Spinal cord (tissue), 10 donors: Measurements from ENCODE around the gene IGSF1. TPM values are rescaled to one million over a fixed set of nuclear protein-coding genes. Genes with fewer than 3 reads are reported as not detected.
"Not testable (repeated sequence)": the region's sequence is repeated elsewhere in the genome, so short reads cannot be mapped to it uniquely, and the experiment has no call there.

Experiments used
- DNase-seq, 6 donors: peaks; one replicate each; pipeline versions ENCODE4 v3.0.0 to v3.0.0-alpha.2; 2013 to 2015; ENCODE audit warnings: low spot score in 6 of 6, low read depth in 4 of 6
- H3K27ac ChIP-seq: one replicate; pipeline ENCODE4 v1.5.1; 2013; ENCODE audit warnings: low read depth, low read length, control low read depth
- H3K27me3 ChIP-seq: one replicate; pipeline ENCODE4 v1.6.1; 2013; ENCODE audit warnings: low read length; ENCODE audit not compliant: control insufficient read depth, insufficient read depth
- H3K36me3 ChIP-seq: one replicate; pipeline ENCODE4 v1.6.1; 2013; ENCODE audit warnings: low read length; ENCODE audit not compliant: control insufficient read depth, insufficient read depth
- H3K4me1 ChIP-seq: one replicate; pipeline ENCODE4 v1.6.1; 2013; ENCODE audit warnings: low read length; ENCODE audit not compliant: control insufficient read depth, insufficient read depth
- H3K4me3 ChIP-seq: one replicate; pipeline ENCODE4 v1.5.1; 2013; ENCODE audit warnings: low read depth, low read length, control low read depth
- H3K9me3 ChIP-seq: one replicate; pipeline ENCODE4 v1.6.1; 2013; ENCODE audit warnings: low read length; ENCODE audit not compliant: control insufficient read depth, insufficient read depth
- WGBS: methylation state at CpG from one replicate; pipeline ENCODE4 v1.1.5; 2013; ENCODE audit warnings: missing lambda C conversion rate; ENCODE audit not compliant: insufficient coverage; 5-methylcytosine and 5-hydroxymethylcytosine counted together
- polyA plus RNA-seq, 2 donors: library from polyadenylated mRNA; unstranded; fragments of 120-200 nt; gene quantifications; one replicate each; pipeline ENCODE4 v1.2.1, GENCODE V29; 2013; ENCODE audit not compliant: insufficient read length in 2 of 2
- total RNA-seq, 2 donors: library from RNA; depleted of rRNA in 1 of 2; stranded (reverse); fragments of 120-200 nt in 1 of 2; fragments of >200 nt in 1 of 2; gene quantifications; one replicate each; pipeline versions ENCODE4 v1.2.3 to v1.2.4, GENCODE V29; 2013 to 2014
- donor health status: healthy.

IGSF1 gene
- total and polyA plus RNA-seq, 4 donors, result 9.3 to 17.3 (median 14.2) TPM

DNA sequence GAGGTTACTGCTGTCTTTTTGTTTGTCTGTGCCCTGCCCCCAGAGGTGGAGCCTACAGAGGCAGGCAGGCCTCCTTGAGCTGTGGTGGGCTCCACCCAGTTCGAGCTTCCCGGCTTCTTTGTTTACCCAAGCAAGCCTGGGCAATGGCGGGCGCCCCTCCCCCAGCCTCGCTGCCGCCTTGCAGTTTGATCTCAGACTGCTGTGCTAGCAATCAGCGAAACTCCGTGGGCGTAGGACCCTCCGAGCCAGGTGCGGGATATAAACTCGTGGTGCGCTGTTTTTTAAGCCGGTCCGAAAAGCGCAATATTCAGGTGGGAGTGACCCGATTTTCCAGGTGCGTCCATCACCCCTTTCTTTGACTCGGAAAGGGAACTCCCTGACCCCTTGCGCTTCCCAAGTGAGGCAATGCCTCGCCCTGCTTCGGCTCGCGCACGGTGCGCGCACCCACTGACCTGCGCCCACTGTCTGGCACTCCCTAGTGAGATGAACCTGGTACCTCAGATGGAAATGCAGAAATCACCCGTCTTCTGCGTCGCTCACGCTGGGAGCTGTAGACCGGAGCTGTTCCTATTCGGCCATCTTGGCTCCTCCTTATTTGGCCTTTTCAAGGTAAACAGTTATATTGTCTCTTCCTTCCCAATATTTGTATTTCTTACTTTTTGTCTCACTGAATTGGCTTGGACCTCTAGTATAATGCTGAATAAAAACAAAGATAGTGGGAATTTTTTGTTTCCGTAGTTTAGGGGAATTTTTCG, 37.9 kb downstream of the IGSF1 start:
- not testable (repeated sequence) for H3K27ac ChIP-seq, H3K4me1 ChIP-seq, H3K27me3 ChIP-seq, H3K9me3 ChIP-seq, H3K4me3 ChIP-seq, DNase-seq, H3K36me3 ChIP-seq
- WGBS, result 100% methylated on average over 1 of the region's 36 CpGs

- Histone ChIP-seq H3K27me3 (no peaks in the 10 kb centered on the region), H3K4me1 (peaks cover 2% of the 10 kb centered on the region), H3K36me3 (no peaks in the 10 kb centered on the region), H3K4me3 (no peak overlapping the region), H3K9me3 (no peaks in the 10 kb centered on the region), H3K27ac (no peak overlapping the region)
- WGBS, result 42% methylated on average over 1 of the region's 2 CpGs
- DNase-seq, result peak in 1 of 6 donors; percentile 63
These were observed 50.0 kb downstream of the IGSF1 start for GRCh38 chrX:131239057-131239456.

- Histone ChIP-seq H3K27me3 (no peaks in the 10 kb centered on the region), H3K36me3 (no peaks in the 10 kb centered on the region), H3K9me3 (no peaks in the 10 kb centered on the region), H3K4me3 (no peak overlapping the region), H3K27ac (no peak overlapping the region), H3K4me1 (peaks cover 2% of the 10 kb centered on the region)
- WGBS, result no CpG with 5 or more reads among the region's 2 CpGs
- DNase-seq, result no peak
These were observed 51.7 kb downstream of the IGSF1 start for GRCh38 chrX:131237363-131237762.

DNA sequence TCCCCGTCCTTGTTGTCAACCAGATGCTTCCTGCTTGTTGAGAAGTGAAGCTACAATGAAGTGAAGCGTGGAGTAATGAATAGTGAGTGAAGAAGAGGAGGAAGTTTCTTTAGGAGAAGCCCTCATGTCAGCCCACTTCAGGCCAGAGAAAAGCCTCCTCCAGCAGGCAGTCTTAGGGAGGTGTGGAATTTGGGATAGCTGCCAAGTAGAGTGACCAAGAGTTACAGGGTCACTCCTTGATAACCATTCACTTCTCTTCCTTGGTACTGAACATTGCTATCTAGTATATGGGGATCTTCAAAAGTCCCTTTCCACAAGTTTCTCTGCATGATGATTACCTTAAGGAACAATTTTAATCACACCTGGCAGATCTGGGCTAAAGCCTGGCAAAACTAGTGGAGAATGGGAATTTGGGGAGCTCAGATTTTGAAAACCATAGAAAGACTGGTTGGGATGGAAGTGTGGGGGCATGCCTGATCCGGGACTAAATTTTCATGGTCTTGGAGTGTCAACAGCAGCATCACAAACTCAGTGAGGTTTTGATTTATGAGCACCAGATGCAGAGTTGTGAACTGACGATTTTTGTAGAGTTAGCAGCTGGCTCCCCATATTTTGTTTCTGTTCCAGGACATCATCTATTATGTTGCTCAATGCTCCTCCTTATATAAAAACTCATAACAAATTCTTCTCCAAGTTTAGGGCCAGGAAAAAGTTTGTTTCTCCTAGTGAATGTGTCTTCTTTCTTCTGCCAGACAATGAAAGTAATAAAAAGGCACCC, 53.1 kb downstream of the IGSF1 start:
- H3K36me3 ChIP-seq, result no peaks in the 10 kb centered on the region
- H3K27ac ChIP-seq, result no peak overlapping the region
- no peak for DNase-seq
- WGBS, result no CpG with 5 or more reads among the region's 4 CpGs
- peaks cover 2% of the 10 kb centered on the region for H3K4me1 ChIP-seq
- no peak overlapping the region for H3K4me3 ChIP-seq
- no peaks in the 10 kb centered on the region for H3K9me3 ChIP-seq
- no peaks in the 10 kb centered on the region for H3K27me3 ChIP-seq

GRCh38 chrX:131227608-131228007, 61.5 kb downstream of the IGSF1 start:
- peaks cover 5% of the 10 kb centered on the region for H3K27me3 ChIP-seq

GRCh38 chrX:131226591-131226990, 62.5 kb downstream of the IGSF1 start:
- H3K4me3 ChIP-seq, result no peak overlapping the region
- H3K4me1 ChIP-seq, result no peaks in the 10 kb centered on the region
- no peak for DNase-seq
- H3K9me3 ChIP-seq, result no peaks in the 10 kb centered on the region
- 93% methylated on average over 4 of the region's 4 CpGs for WGBS
- H3K27ac ChIP-seq, result no peak overlapping the region
- H3K36me3 ChIP-seq, result no peaks in the 10 kb centered on the region
- peaks cover 5% of the 10 kb centered on the region for H3K27me3 ChIP-seq

More at GRCh38 chrX:131227608-131228007, 61.5 kb downstream of the IGSF1 start:
- Histone ChIP-seq H3K9me3 (no peaks in the 10 kb centered on the region), H3K4me3 (no peak overlapping the region), H3K4me1 (no peaks in the 10 kb centered on the region), H3K27ac (no peak overlapping the region), H3K36me3 (no peaks in the 10 kb centered on the region)
- DNase-seq, result no peak
- WGBS, result no CpG with 5 or more reads among the region's 1 CpG

- Histone ChIP-seq H3K9me3 (no peaks in the 10 kb centered on the region), H3K27ac (no peak overlapping the region), H3K4me1 (no peaks in the 10 kb centered on the region), H3K27me3 (peaks cover 5% of the 10 kb centered on the region), H3K36me3 (no peaks in the 10 kb centered on the region), H3K4me3 (no peak overlapping the region)
- DNase-seq, result no peak
- 80% methylated on average over 1 of the region's 2 CpGs for WGBS
These were observed 64.0 kb downstream of the IGSF1 start for GRCh38 chrX:131225078-131225477.

Other genes with a start within 250 kb of the IGSF1 start
- gene ARHGAP36, start 231.0 kb downstream of the IGSF1 start, total RNA-seq, result 10 to 100 TPM; 21.0 to 56.6 TPM
- 100 to 1,000 TPM; 110 to 119 TPM for gene ARHGAP36, start 231.0 kb downstream of the IGSF1 start, polyA plus RNA-seq